GM11168 (cell line): ENCODE data around the gene NAIF1.

ENCODE experiments used
- in situ Hi-C: fragments of 300-500 bp; cut with MboI; formaldehyde crosslinking; loops from one replicate; pipeline ENCODE4 v1.12.0; 2022; ENCODE audit warnings: low sequenced_read_pairs; ENCODE audit not compliant: unreplicated experiment

NAIF1 gene

GRCh38 chr9:128102861-128103588, 35.9 kb upstream of the NAIF1 start:
- in situ Hi-C loops: no loop called here

- in situ Hi-C loops: no loop called here
These were observed 35.1 kb upstream of the NAIF1 start for GRCh38 chr9:128102196-128102595.

DNA sequence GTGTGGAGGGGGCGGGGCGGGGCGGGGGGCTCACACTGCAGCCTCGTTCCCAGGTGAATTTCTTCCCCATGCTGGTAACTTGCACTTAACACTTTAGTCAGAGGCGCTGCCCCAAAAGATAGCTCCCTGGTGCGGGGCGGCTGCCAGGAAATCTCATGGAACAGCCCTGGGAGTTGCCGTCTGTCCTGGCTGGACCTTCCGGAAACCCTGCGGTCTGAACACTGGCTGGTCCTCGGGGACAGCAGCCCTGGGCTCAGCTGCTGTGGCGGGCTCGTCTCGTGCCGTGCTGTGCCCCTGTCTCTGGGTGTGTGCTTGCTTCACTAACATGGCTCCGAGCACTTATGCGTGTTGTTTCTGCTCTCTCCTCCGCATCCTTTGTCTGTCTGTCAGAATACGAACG, 34.6 kb upstream of the NAIF1 start:
- in situ Hi-C loops: no loop called here

DNA sequence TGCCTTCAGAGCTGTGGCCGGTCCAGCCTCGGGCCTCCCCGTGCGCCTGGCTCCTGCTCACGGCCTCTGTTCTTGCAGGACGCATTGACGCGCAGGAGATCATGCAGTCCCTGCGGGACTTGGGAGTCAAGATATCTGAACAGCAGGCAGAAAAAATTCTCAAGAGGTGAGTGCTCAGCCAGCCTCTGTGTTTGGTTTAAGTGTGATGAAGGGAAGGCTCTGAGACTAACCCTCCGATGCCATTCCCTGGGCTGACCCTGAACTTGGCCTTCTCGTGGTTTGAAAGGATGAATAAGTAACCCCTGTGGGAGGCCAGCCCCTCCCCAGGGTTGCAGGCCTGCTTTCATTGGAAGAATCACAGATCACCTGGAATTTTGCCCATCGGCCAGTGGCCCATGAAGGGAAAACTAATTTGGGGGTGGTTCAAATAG, 34.1 kb upstream of the NAIF1 start:
- in situ Hi-C loops: no loop called here

GRCh38 chr9:128100581-128100980, 33.5 kb upstream of the NAIF1 start:
- in situ Hi-C loops: no loop called here

GRCh38 chr9:128099932-128100491, 32.9 kb upstream of the NAIF1 start:
- in situ Hi-C loops: no loop called here

DNA sequence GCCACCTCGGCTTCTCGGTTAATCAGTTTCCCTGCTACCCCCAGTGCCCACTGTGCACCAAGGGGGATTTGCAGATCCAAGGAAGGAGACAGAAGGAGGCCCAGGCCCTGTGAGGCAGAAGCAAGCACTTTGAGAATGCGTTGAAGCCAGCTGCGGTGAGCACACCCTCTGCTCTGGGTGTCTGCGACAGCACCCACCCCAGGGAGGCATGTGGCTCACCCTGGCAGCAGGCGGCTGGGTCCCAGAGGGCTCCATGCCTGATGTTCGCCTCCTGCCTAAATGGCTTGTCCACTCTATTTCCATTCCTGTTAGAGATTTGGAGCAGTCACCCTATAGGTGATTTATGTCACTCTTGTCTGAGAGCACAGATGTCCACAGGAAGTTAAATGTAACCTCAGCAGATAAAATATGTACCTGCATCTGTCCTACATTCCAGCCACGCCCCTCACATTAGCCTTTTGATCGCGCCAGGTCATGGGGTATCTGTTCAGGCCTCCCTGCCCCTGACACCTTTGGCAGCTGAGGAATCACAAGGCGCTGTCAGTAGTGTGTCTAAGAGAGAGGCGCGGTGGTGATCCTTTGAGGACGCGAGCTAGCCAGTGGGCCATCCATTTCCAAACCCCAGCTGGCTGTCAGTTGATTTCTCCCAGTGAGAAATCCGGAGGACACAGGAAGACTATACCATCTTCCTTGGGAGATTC, 32.3 kb upstream of the NAIF1 start:
- in situ Hi-C loops: no loop called here

- in situ Hi-C loops: no loop called here
These were observed 31.4 kb upstream of the NAIF1 start for GRCh38 chr9:128098297-128099230.

DNA sequence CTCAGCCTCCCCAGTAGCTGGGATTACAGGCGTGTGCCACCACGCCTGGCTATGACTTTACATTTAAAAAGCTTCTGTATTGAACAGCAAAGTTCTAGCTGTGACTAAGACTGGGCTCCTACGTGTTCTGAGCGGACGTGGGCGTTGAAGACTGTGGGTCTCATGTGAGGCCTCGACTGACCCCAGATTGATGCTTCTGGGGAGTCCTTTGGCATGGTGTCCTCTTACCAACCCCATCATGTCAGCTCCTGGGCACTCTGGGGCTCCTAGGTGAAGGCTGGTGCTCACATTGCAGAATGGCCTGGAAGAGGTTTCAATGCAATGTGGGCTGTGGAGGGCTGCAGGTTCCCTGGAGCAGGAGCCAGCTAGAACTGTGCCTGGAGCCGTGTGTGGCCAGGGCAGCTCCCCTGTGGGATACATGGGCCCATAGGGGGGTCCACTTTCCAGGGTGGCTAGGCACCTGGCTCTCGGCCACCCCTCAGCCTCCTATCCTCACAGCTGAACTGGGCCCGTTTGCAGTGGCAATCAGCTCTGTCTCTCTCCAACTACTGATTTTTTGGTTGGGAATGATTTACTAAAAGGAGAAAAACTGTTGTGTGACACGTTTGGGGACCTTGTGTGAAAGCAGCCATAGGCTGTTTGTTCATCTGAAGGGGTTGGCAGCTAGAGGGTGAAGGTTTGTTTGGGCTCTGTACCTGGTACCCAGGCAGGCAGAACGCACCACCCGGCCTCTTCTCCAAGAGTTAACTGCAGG, 30.6 kb upstream of the NAIF1 start:
- in situ Hi-C loops: no loop called here

GRCh38 chr9:128096616-128097536, 29.8 kb upstream of the NAIF1 start:
- in situ Hi-C loops: no loop called here

DNA sequence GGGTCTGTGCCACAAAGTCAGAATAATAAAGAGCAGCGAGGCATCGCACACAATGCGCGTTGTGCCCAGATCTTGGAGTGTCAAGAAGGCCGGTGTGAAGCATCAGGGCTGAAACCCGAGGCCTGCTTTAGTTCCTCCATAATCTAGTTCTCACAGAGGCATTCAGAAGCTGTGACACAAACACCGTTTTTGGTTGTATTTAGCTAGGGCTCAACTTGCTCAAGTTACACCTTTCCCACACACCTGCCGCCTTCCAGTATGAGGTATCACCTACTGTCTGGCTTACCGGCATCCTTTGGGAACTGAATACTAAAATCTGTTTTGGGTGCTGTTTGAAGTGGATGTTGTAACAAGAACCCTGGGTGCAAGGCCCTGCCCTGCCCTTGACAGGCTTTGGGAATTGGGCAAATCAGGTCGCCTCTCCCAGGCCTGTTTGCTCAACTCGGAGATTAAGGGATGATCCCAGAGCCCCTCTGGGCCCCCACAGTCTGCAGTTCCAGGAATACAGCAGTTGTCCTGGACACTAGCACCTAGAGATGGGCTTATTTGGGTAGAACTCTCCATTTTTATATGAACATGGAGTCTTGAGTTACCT, 27.9 kb upstream of the NAIF1 start:
- in situ Hi-C loops: no loop called here

DNA sequence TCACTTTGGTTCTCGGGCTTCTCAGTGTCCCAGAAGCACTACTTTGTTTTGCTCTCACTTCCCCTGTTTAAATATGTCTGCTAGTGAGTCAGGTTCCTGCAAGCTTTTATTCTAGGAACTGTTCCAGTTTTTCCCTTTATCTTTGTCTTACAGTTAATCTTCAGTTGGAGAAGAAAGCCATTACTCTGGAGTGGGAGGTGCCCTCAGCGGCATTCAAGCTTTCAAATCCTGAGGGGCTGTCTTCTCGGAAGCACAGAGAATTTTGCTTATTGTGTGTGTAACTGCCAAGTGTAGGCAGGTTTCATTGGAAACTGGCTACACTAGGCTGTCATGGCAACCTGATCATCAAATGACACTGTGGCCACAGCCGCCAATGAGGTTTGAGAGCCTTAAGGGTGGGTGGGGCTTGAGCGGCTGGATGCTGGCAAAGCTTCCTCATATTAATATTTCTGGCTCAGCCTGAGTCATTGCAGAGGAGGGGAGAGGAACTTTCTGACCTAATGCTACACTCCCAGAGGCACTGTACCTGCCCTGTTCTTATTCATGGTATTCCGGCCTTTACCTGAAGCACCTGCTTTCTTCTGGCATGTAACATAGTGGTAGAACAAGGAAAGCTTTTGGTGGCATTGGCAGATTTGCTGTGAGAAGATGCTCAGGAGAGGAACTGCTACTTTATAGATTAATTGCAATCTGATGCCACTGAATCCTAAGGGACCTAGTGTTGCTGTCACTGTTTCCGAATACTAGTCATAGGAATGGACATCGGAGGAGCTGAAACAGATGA, 27.2 kb upstream of the NAIF1 start:
- in situ Hi-C loops: no loop called here

DNA sequence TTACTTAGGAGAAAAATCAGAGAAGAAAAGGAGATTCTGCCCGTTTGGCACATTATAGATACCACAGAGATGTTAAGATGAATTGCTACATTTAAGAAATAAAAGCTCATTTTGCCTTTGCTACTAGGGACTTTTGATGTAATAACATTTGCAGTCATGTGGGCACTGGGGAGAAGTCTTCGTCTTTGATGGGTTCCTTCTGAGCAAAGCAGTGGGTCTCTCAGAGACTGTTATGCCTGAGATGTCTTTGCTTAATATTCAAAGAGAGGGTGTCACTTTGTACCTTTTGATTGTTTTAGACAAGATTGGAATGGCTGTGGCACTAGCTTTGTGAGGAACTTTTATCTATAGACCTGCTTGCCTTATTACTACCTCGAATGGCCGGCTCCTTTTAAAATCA, 25.9 kb upstream of the NAIF1 start:
- in situ Hi-C loops: no loop called here

GRCh38 chr9:128092199-128092977, 25.3 kb upstream of the NAIF1 start:
- in situ Hi-C loops: no loop called here

- in situ Hi-C loops: no loop called here
These were observed 24.5 kb upstream of the NAIF1 start for GRCh38 chr9:128091571-128091970.

- in situ Hi-C loops: no loop called here
These were observed 24.0 kb upstream of the NAIF1 start for GRCh38 chr9:128091144-128091543.

GRCh38 chr9:128089299-128089698, 22.2 kb upstream of the NAIF1 start:
- in situ Hi-C loops: no loop called here
